A549 (cell line): Measurements from ENCODE around the gene AFF2. TPM values are rescaled to one million over a fixed set of nuclear protein-coding genes. Genes with fewer than 3 reads are reported as not detected.
A peak's percentile ranks its signal among the peaks of the same experiment; 100 is the strongest.

ENCODE experiments used
- ATAC-seq, 2 experiments: fragments of 200-7000 bp in 1 of 2; fragments of >200 bp in 1 of 2; cut with Nextera tagmentation in 1 of 2; cut with Tn5 transposase in 1 of 2; 3 replicates each; pipeline versions ENCODE4 v1.8.0 to v1.9.1; 2018 to 2020; ENCODE audit warnings: mild to moderate bottlenecking in 1 of 2, moderate library complexity in 1 of 2
- CTCF ChIA-PET: fragments of 300-600 bp; sonication (Branson Sonifier 250); formaldehyde crosslinking; extraction: SDS; loops from one replicate; lab custom pipeline; 2021; ENCODE audit warnings: antibody characterized with exemption, inconsistent platforms; lab: Yijun Ruan, JAX
- POLR2A ChIA-PET: fragments of 350-600 bp; formaldehyde crosslinking; extraction: SDS; loops from one replicate; lab custom pipeline; 2021; ENCODE audit warnings: antibody characterized with exemption, inconsistent platforms; lab: Yijun Ruan, JAX
- DNase-seq, 2 experiments: peaks; one replicate each; pipeline versions ENCODE4 v3.0.0 to v3.0.0-alpha.2; 2011 to 2016; ENCODE audit warnings: low read depth in 1 of 2, low spot score in 1 of 2
- FAIRE-seq: peaks from 2 replicates; lab custom pipeline; 2011; peaks lifted over from hg19 to GRCh38; lab: Jason Lieb, UNC
- H3K27ac ChIP-seq, 2 experiments: fragments of >200 bp; sonication (Bioruptor Twin); formaldehyde crosslinking; 3 replicates each; pipeline ENCODE4 v1.5.1; 2016 to 2017
- H3K4me1 ChIP-seq: fragments of >200 bp; sonication (Bioruptor Twin); formaldehyde crosslinking; 3 replicates; pipeline ENCODE4 v1.6.1; 2016
- H3K4me2 ChIP-seq: fragments of >200 bp; sonication (Bioruptor Twin); formaldehyde crosslinking; 3 replicates; pipeline ENCODE4 v1.6.1; 2016
- H3K4me3 ChIP-seq: fragments of >200 bp; sonication (Bioruptor Twin); formaldehyde crosslinking; 3 replicates; pipeline ENCODE4 v1.5.1; 2016
- H3K9me3 ChIP-seq: fragments of >200 bp; sonication (Bioruptor Twin); formaldehyde crosslinking; 3 replicates; pipeline ENCODE4 v1.6.1; 2016
- ATOH8 ChIP-seq: fragments of 250-450 bp; sonication (Bioruptor Pico); IDR thresholded peaks from 2 replicates; pipeline ENCODE4 v1.5.0; 2020; ENCODE audit warnings: low read depth, mild to moderate bottlenecking, moderate library complexity
- BCL3 ChIP-seq: fragments of >200 bp; sonication (Bioruptor Twin); formaldehyde crosslinking; IDR thresholded peaks from 3 replicates; pipeline ENCODE4 v1.6.1; 2016
- CBX8 ChIP-seq: fragments of 200-600 bp; sonication (generic); IDR thresholded peaks from 2 replicates; pipeline ENCODE4 v1.6.1; 2016
- CHD2 ChIP-seq: fragments of 150-350 bp; IDR thresholded peaks from 2 replicates; pipeline ENCODE4 v1.6.1; 2014; ENCODE audit warnings: low read length; ENCODE audit not compliant: partially characterized antibody
- E2F6 ChIP-seq: IDR thresholded peaks from 2 replicates; pipeline ENCODE4 v1.6.1; 2012; ENCODE audit warnings: low read depth, borderline replicate concordance
- EHMT2 ChIP-seq: fragments of 200-600 bp; sonication (generic); IDR thresholded peaks from 2 replicates; pipeline ENCODE4 v1.6.1; 2016; ENCODE audit warnings: antibody characterized with exemption, low read depth, mild to moderate bottlenecking, moderate library complexity
- ELK1 ChIP-seq: fragments of 150-350 bp; IDR thresholded peaks from 2 replicates; pipeline ENCODE4 v1.6.1; 2014; ENCODE audit warnings: low read depth, mild to moderate bottlenecking, low read length
- EP300 ChIP-seq, 2 experiments: fragments of >200 bp; sonication (Bioruptor Twin); formaldehyde crosslinking; IDR thresholded peaks; 2 replicates in 1 of 2; 3 replicates in 1 of 2; pipeline ENCODE4 v1.6.1; 2016 to 2017
- ESRRA ChIP-seq: fragments of 150-350 bp; IDR thresholded peaks from 2 replicates; pipeline ENCODE4 v1.6.1; 2014; ENCODE audit warnings: mild to moderate bottlenecking, low read length, borderline replicate concordance
- HMGXB4 ChIP-seq: fragments of 250-450 bp; sonication (Bioruptor Pico); IDR thresholded peaks from 2 replicates; pipeline ENCODE4 v1.5.0; 2021; ENCODE audit warnings: mild to moderate bottlenecking, moderate library complexity, borderline replicate concordance
- HOXA7 ChIP-seq: fragments of 250-450 bp; sonication (Bioruptor Pico); IDR thresholded peaks from 2 replicates; pipeline ENCODE4 v1.5.0; 2020; ENCODE audit warnings: mild to moderate bottlenecking, moderate library complexity
- HOXB13 ChIP-seq: fragments of 250-450 bp; sonication (Bioruptor Pico); IDR thresholded peaks from 2 replicates; pipeline ENCODE4 v1.5.0; 2020; ENCODE audit warnings: low read depth, mild to moderate bottlenecking, moderate library complexity
- HOXB5 ChIP-seq: fragments of 250-450 bp; sonication (Bioruptor Pico); IDR thresholded peaks from 2 replicates; pipeline ENCODE4 v1.5.0; 2020; ENCODE audit warnings: mild to moderate bottlenecking, moderate library complexity
- JUN ChIP-seq, 2 experiments: fragments of >200 bp; sonication (Bioruptor Twin); formaldehyde crosslinking; IDR thresholded peaks; 2 replicates in 1 of 2; 3 replicates in 1 of 2; pipeline ENCODE4 v1.6.1; 2016 to 2017
- KDM1A ChIP-seq: fragments of 200-600 bp; sonication (generic); IDR thresholded peaks from 2 replicates; pipeline ENCODE4 v1.6.1; 2016; ENCODE audit warnings: low read depth, mild to moderate bottlenecking
- MAFK ChIP-seq: fragments of 450-650 bp; IDR thresholded peaks from 2 replicates; pipeline ENCODE4 v1.6.1; 2014; ENCODE audit not compliant: partially characterized antibody
- MAX ChIP-seq: IDR thresholded peaks from 2 replicates; pipeline ENCODE4 v1.6.1; 2012
- MAZ ChIP-seq: fragments of 150-350 bp; IDR thresholded peaks from 2 replicates; pipeline ENCODE4 v1.6.1; 2014; ENCODE audit warnings: antibody characterized with exemption, low read depth, low read length, borderline replicate concordance
- MYC ChIP-seq: IDR thresholded peaks from 2 replicates; pipeline ENCODE4 v1.6.1; 2012; ENCODE audit warnings: mild to moderate bottlenecking, inconsistent platforms, low read length, improper control_type of control experiment, borderline replicate concordance
- POLR2AphosphoS2 ChIP-seq: conservative IDR thresholded peaks from 2 replicates; pipeline ENCODE4 v1.6.1; 2012; ENCODE audit warnings: low read length, improper control_type of control experiment, inconsistent platforms
- RAD21 ChIP-seq, 2 experiments: fragments of >200 bp in 1 of 2; sonication (Bioruptor Twin) in 1 of 2; formaldehyde crosslinking in 1 of 2; IDR thresholded peaks in 1 of 2; conservative IDR thresholded peaks in 1 of 2; 2 replicates in 1 of 2; 3 replicates in 1 of 2; pipeline ENCODE4 v1.6.1; 2012 to 2018; ENCODE audit warnings: inconsistent platforms in 1 of 2
- RARB ChIP-seq: fragments of 250-450 bp; sonication (Bioruptor Pico); IDR thresholded peaks from 2 replicates; pipeline ENCODE4 v1.8.0; 2021; ENCODE audit warnings: mild to moderate bottlenecking, moderate library complexity
- RCOR1 ChIP-seq: fragments of 150-350 bp; IDR thresholded peaks from 2 replicates; pipeline ENCODE4 v1.6.1; 2014; ENCODE audit warnings: antibody characterized with exemption, low read length, low read depth
- RNF2 ChIP-seq: fragments of 200-600 bp; sonication (generic); IDR thresholded peaks from 2 replicates; pipeline ENCODE4 v1.6.1; 2016; ENCODE audit warnings: low read depth, mild to moderate bottlenecking, antibody characterized with exemption, moderate library complexity, borderline replicate concordance
- TFCP2L1 ChIP-seq: fragments of 250-450 bp; sonication (Bioruptor Pico); IDR thresholded peaks from 2 replicates; pipeline ENCODE4 v1.5.0; 2021; ENCODE audit warnings: mild to moderate bottlenecking
- TP53 ChIP-seq: fragments of 250-450 bp; sonication (Bioruptor Pico); IDR thresholded peaks from 2 replicates; pipeline ENCODE4 v1.5.0; 2021; ENCODE audit warnings: mild to moderate bottlenecking, moderate library complexity
- USF2 ChIP-seq: fragments of 450-650 bp; IDR thresholded peaks from 2 replicates; pipeline ENCODE4 v1.6.1; 2014; ENCODE audit warnings: antibody characterized with exemption
- ZC3H11A ChIP-seq: fragments of 450-650 bp; IDR thresholded peaks from 2 replicates; pipeline ENCODE4 v1.6.1; 2014; ENCODE audit warnings: antibody characterized with exemption, mild to moderate bottlenecking
- ZSCAN20 ChIP-seq: fragments of 250-450 bp; sonication (Bioruptor Pico); IDR thresholded peaks from 2 replicates; pipeline ENCODE4 v1.8.0; 2022; ENCODE audit warnings: mild to moderate bottlenecking, moderate library complexity
- WGBS: methylation state at CpG from one replicate; pipeline ENCODE4 v1.1.6; 2017; ENCODE audit errors: missing lambda C conversion rate; 5-methylcytosine and 5-hydroxymethylcytosine counted together
- polyA plus RNA-seq, 4 experiments: library from polyadenylated mRNA; depleted of rRNA in 3 of 4; stranded (reverse); fragments of >200 nt; fragmentation: RNase III in 1 of 4; extraction: RNeasy Plus Mini Kit Qiagen cat#74134 plus additional on column Dnase treatment in 1 of 4; gene quantifications; 2 replicates in 3 of 4; 3 replicates in 1 of 4; pipeline ENCODE4 v1.2.3, GENCODE V29; 2011 to 2017

Gene AFF2
- polyA plus RNA-seq, 2 of the 4 experiments (the other 2 are of a cell fraction) = 0.04 TPM; not detected in 1

- H3K4me2 ChIP-seq = no peak overlapping the region
- no peaks in the 10 kb centered on the region for H3K9me3 ChIP-seq
- WGBS = 17% methylated on average over 3 of the region's 3 CpGs
- H3K27ac ChIP-seq = no peak overlapping the region
- DNase-seq (no peak), FAIRE-seq (no peak), ATAC-seq (no peak)
- CTCF ChIA-PET = no interaction called here
- H3K4me3 ChIP-seq = no peak overlapping the region
- no peaks in the 10 kb centered on the region for H3K4me1 ChIP-seq
- TF ChIP-seq TFCP2L1 (no peak), CBX8 (no peak), CHD2 (no peak), BCL3 (no peak), HOXB13 (CRISPR knock-in tag) (no peak), ATOH8 (CRISPR knock-in tag) (no peak), HOXA7 (CRISPR knock-in tag) (no peak), RARB (CRISPR knock-in tag) (no peak), TP53 (no peak), EHMT2 (no peak), EP300 (IDR thresholded peaks at IDR 0.05) (no peak), RNF2 (no peak), RCOR1 (no peak), HOXB5 (CRISPR knock-in tag) (no peak), MYC (no peak)
- POLR2A ChIA-PET = no interaction called here
These were observed 413.6 kb downstream of the AFF2 start for GRCh38 chrX:148913971-148914370.

GRCh38 chrX:148914783-148915182 is 414.4 kb downstream of the AFF2 start:
- no peak overlapping the region for H3K4me3 ChIP-seq
- no peak overlapping the region for H3K4me2 ChIP-seq
- H3K27ac ChIP-seq = no peak overlapping the region
- FAIRE-seq = no peak
- no peak for DNase-seq
- ATAC-seq = no peak
- no peaks in the 10 kb centered on the region for H3K9me3 ChIP-seq
- TF ChIP-seq RARB (CRISPR knock-in tag) (no peak), MYC (no peak), POLR2AphosphoS2 (no peak), JUN (IDR thresholded peaks at IDR 0.05) (no peak), MAZ (no peak), HOXB5 (CRISPR knock-in tag) (no peak), ZC3H11A (no peak)
- H3K4me1 ChIP-seq = no peaks in the 10 kb centered on the region
- 0% methylated on average over 3 of the region's 3 CpGs for WGBS
- ChIA-PET POLR2A (no interaction called here), CTCF (no interaction called here)

GRCh38 chrX:148915474-148915873 is 415.1 kb downstream of the AFF2 start:
- ATAC-seq (no peak), FAIRE-seq (peak; percentile 7), DNase-seq (no peak)
- ChIA-PET POLR2A (no interaction called here), CTCF (no interaction called here)
- 19% methylated on average over 5 of the region's 5 CpGs for WGBS
- Histone ChIP-seq H3K4me2 (no peak overlapping the region), H3K27ac (no peak overlapping the region), H3K9me3 (no peaks in the 10 kb centered on the region), H3K4me1 (no peaks in the 10 kb centered on the region), H3K4me3 (no peak overlapping the region)
- no peak for TF ChIP-seq ELK1
- no peak for TF ChIP-seq MAX
- TF ChIP-seq E2F6 = no peak
- no peak for TF ChIP-seq KDM1A
- no peak for TF ChIP-seq CHD2
- no peak for TF ChIP-seq ZSCAN20 (CRISPR knock-in tag)
- TF ChIP-seq MAFK = no peak
- TF ChIP-seq USF2 = no peak
- no peak for TF ChIP-seq EP300 (IDR thresholded peaks at IDR 0.05)
- no peak for TF ChIP-seq HMGXB4 (CRISPR knock-in tag)
- no peak for TF ChIP-seq ESRRA
- no peak for TF ChIP-seq TFCP2L1
- TF ChIP-seq RAD21 (conservative IDR thresholded peaks at IDR 0.05 in 1 of 2, IDR thresholded peaks at IDR 0.05 in 1 of 2) = no peak
